Epidermal melanocyte (primary cell): ENCODE measurements around the gene NHS.

Experiments used
- DNase-seq: peaks from one replicate; pipeline ENCODE4 v3.0.0; 2011; ENCODE audit warnings: low spot score; ENCODE audit not compliant: insufficient read length

The NHS gene

GRCh38 chrX:17616936-17617335 is 241.9 kb downstream of the NHS start:
- DNase-seq = no peak

GRCh38 chrX:17617806-17618205 is 242.8 kb downstream of the NHS start:
- DNase-seq = no peak

- no peak for DNase-seq
Observed at GRCh38 chrX:17621566-17622270, 246.7 kb downstream of the NHS start.

- no peak for DNase-seq
Observed at GRCh38 chrX:17622331-17622730, 247.3 kb downstream of the NHS start.

GRCh38 chrX:17623750-17624149 is 248.8 kb downstream of the NHS start:
- no peak for DNase-seq

GRCh38 chrX:17627026-17627425 is 252.0 kb downstream of the NHS start:
- no peak for DNase-seq

- no peak for DNase-seq
Observed at GRCh38 chrX:17628976-17629375, 254.0 kb downstream of the NHS start.

- no peak for DNase-seq
Observed at GRCh38 chrX:17629519-17629918, 254.5 kb downstream of the NHS start.

GRCh38 chrX:17631647-17632046 is 256.6 kb downstream of the NHS start:
- no peak for DNase-seq

GRCh38 chrX:17632942-17633341 is 257.9 kb downstream of the NHS start:
- no peak for DNase-seq

- DNase-seq = no peak
Observed at GRCh38 chrX:17633546-17633945, 258.5 kb downstream of the NHS start.

GRCh38 chrX:17634542-17635207 is 259.7 kb downstream of the NHS start:
- DNase-seq = no peak

- no peak for DNase-seq
Observed at GRCh38 chrX:17635231-17635630, 260.2 kb downstream of the NHS start.

GRCh38 chrX:17637235-17637634 is 262.2 kb downstream of the NHS start:
- no peak for DNase-seq

GRCh38 chrX:17638731-17639130 is 263.7 kb downstream of the NHS start:
- no peak for DNase-seq

GRCh38 chrX:17642891-17643290 is 267.9 kb downstream of the NHS start:
- no peak for DNase-seq

- no peak for DNase-seq
Observed at GRCh38 chrX:17643528-17643927, 268.5 kb downstream of the NHS start.

- DNase-seq = no peak
Observed at GRCh38 chrX:17644001-17644400, 269.0 kb downstream of the NHS start.

GRCh38 chrX:17654116-17654515 is 279.1 kb downstream of the NHS start:
- DNase-seq = no peak

GRCh38 chrX:17655211-17656034 is 280.4 kb downstream of the NHS start:
- no peak for DNase-seq

GRCh38 chrX:17656035-17656418 is 281.0 kb downstream of the NHS start:
- DNase-seq = no peak

- no peak for DNase-seq
Observed at GRCh38 chrX:17656556-17656955, 281.6 kb downstream of the NHS start.
